Superior temporal gyrus (tissue), 1 donor: ENCODE data around the gene CD2AP.
"Not testable (repeated sequence)": the region's sequence is repeated elsewhere in the genome, so short reads cannot be mapped to it uniquely, and the experiment has no call there.

ENCODE experiments used
- DNase-seq: peaks from one replicate; pipeline ENCODE4 v3.0.0-alpha.2; 2016; ENCODE audit errors: extremely low spot score

CD2AP gene

GRCh38 chr6:47634210-47635047, 156.8 kb downstream of the CD2AP start:
- DNase-seq = no peak

GRCh38 chr6:47646689-47647088, 169.1 kb downstream of the CD2AP start:
- no peak for DNase-seq

- no peak for DNase-seq
Measured at GRCh38 chr6:47647188-47647587, 169.6 kb downstream of the CD2AP start.

GRCh38 chr6:47647626-47648025, 170.0 kb downstream of the CD2AP start:
- not testable (repeated sequence) for DNase-seq

- DNase-seq = no peak
Measured at GRCh38 chr6:47648031-47648430, 170.4 kb downstream of the CD2AP start.

- no peak for DNase-seq
Measured at GRCh38 chr6:47650553-47651432, 173.2 kb downstream of the CD2AP start.

GRCh38 chr6:47651505-47651944, 173.9 kb downstream of the CD2AP start:
- DNase-seq = no peak

GRCh38 chr6:47653706-47654105, 176.1 kb downstream of the CD2AP start:
- DNase-seq = no peak

- no peak for DNase-seq
Measured at GRCh38 chr6:47654255-47654654, 176.7 kb downstream of the CD2AP start.

GRCh38 chr6:47655719-47656595, 178.4 kb downstream of the CD2AP start:
- no peak for DNase-seq

- DNase-seq = no peak
Measured at GRCh38 chr6:47661960-47662359, 184.4 kb downstream of the CD2AP start.

GRCh38 chr6:47663462-47664216, 186.1 kb downstream of the CD2AP start:
- no peak for DNase-seq

- no peak for DNase-seq
Measured at GRCh38 chr6:47665112-47665511, 187.5 kb downstream of the CD2AP start.

GRCh38 chr6:47669684-47670513, 192.3 kb downstream of the CD2AP start:
- DNase-seq = no peak

GRCh38 chr6:47670851-47671250, 193.3 kb downstream of the CD2AP start:
- DNase-seq = no peak

GRCh38 chr6:47671777-47672176, 194.2 kb downstream of the CD2AP start:
- DNase-seq = no peak

GRCh38 chr6:47672816-47673215, 195.2 kb downstream of the CD2AP start:
- no peak for DNase-seq

GRCh38 chr6:47674673-47675072, 197.1 kb downstream of the CD2AP start:
- no peak for DNase-seq
